Nephron (organoid): ENCODE measurements around the gene ARID3B.

ENCODE experiments used
- H3K27ac Mint-ChIP-seq, 3 experiments: 2 replicates each; pipeline ENCODE4 v1.8.0; 2020; ENCODE audit warnings: mixed read lengths in 3 of 3, mild to moderate bottlenecking in 2 of 3, moderate library complexity in 1 of 3
- H3K27me3 Mint-ChIP-seq: 2 replicates; pipeline ENCODE4 v1.8.0; 2021; ENCODE audit warnings: low read depth, mild to moderate bottlenecking, moderate library complexity, mixed read lengths
- H3K36me3 Mint-ChIP-seq: 2 replicates; pipeline ENCODE4 v1.8.0; 2020; ENCODE audit warnings: low read depth, mixed read lengths
- H3K4me1 Mint-ChIP-seq: 2 replicates; pipeline ENCODE4 v1.8.0; 2020; ENCODE audit warnings: mixed read lengths
- H3K4me3 Mint-ChIP-seq, 3 experiments: 2 replicates each; pipeline ENCODE4 v1.8.0; 2020; ENCODE audit warnings: mild to moderate bottlenecking in 3 of 3, mixed read lengths in 3 of 3, moderate library complexity in 2 of 3
- H3K9me3 Mint-ChIP-seq: 2 replicates; pipeline ENCODE4 v1.8.0; 2020; ENCODE audit warnings: mixed read lengths
- TF ChIP-seq, protein P1 (sequence below), 3 experiments: fragments of 200-600 bp; sonication (generic); IDR thresholded peaks; one replicate each; pipeline ENCODE4 v1.5.0; 2021; ENCODE audit warnings: antibody characterized with exemption in 3 of 3; ENCODE audit not compliant: unreplicated experiment in 3 of 3

ARID3B gene

DNA sequence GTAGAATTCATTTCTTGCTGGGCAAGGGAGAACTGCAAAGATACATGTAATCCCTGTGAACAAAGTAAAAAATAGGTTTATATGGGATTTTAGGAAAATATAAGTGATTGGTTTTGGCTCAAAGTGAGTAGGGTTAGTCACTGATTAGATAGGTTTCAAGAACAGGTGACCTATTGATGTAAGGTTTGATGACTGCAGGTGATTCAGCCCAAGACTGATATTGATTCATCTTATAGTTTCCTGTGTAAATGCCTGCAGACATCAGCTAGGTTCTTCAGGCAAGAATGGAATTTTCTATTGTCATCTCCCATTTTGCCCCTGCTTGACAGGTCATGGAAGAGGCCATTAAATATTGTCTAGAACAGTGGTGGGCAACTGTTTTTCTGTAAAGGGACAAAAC lies 23.9 kb upstream of the ARID3B start:
- Mint-ChIP-seq H3K9me3 (no peaks in the 10 kb centered on the region), H3K27me3 (peaks cover 4% of the 10 kb centered on the region), H3K36me3 (no peaks in the 10 kb centered on the region), H3K27ac (no peak overlapping the region), H3K4me3 (no peak overlapping the region), H3K4me1 (no peaks in the 10 kb centered on the region)
- TF ChIP-seq, protein P1, sequence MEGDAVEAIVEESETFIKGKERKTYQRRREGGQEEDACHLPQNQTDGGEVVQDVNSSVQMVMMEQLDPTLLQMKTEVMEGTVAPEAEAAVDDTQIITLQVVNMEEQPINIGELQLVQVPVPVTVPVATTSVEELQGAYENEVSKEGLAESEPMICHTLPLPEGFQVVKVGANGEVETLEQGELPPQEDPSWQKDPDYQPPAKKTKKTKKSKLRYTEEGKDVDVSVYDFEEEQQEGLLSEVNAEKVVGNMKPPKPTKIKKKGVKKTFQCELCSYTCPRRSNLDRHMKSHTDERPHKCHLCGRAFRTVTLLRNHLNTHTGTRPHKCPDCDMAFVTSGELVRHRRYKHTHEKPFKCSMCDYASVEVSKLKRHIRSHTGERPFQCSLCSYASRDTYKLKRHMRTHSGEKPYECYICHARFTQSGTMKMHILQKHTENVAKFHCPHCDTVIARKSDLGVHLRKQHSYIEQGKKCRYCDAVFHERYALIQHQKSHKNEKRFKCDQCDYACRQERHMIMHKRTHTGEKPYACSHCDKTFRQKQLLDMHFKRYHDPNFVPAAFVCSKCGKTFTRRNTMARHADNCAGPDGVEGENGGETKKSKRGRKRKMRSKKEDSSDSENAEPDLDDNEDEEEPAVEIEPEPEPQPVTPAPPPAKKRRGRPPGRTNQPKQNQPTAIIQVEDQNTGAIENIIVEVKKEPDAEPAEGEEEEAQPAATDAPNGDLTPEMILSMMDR (IDR thresholded peaks at IDR 0.05; ENCODE audit: unreplicated experiment in 3 of 3), result no peak

DNA sequence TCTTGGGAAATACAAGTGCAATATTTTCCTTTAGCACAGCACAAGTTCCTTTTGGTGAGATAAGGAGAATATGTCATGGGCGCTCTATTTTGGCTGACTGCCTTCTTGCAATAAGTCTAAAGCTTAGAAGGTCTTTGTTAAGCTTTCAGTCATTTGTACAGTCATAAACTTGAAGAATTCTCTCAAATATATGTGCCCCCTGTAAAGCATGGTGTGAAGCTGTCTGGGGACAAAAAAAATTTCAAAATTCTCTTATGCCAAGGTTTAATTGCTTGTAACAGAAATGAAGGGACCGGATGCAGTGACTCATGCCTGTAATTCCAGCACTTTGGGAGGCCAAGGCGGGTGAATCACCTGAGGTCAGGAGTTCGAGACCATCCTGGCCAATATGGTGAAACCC lies 21.7 kb upstream of the ARID3B start:
- Mint-ChIP-seq H3K27ac (no peak overlapping the region), H3K4me3 (no peak overlapping the region), H3K27me3 (no peaks in the 10 kb centered on the region), H3K9me3 (no peaks in the 10 kb centered on the region), H3K36me3 (no peaks in the 10 kb centered on the region), H3K4me1 (no peaks in the 10 kb centered on the region)
- TF ChIP-seq, protein P1 (IDR thresholded peaks at IDR 0.05; ENCODE audit: unreplicated experiment in 3 of 3), result no peak

DNA sequence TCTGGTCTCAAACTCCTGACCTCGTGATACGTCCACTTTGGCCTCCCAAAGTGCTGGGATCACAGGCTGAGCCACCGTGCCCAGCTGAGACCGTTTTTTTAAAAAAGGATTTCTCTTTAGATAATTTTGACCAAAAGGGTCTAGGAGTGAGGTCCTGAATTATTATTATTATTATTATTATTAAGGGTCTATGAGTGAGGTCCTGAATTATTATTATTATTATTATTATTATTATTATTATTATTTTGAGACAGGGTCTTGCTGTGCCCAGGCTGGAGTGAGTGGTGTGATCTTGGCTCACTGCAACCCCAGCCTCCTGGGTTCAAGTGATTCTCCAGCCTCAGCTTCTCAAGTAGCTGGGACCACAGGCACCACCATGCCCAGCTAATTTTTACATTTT lies 20.6 kb upstream of the ARID3B start:
- no peaks in the 10 kb centered on the region for H3K9me3 Mint-ChIP-seq
- TF ChIP-seq, protein P1 (IDR thresholded peaks at IDR 0.05; ENCODE audit: unreplicated experiment in 3 of 3), result no peak

DNA sequence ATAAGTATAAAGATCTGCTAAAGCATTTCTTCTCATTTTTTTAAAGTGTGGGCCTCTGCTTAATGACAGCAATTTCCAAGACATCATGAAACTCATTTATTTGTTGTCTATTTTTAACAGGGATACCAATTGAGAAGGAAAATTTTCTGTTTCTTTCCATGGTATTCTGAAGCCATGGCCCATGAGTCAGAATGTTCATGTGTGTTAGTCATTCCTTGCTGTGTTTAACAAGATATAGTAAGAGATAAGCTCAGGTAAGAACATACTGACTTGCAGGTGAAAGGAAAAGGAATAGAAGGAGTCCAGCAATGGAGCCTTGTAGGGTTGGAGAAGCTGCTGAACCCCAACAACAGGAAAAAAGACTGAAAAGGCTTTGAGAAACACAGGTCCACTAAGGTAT lies 17.0 kb upstream of the ARID3B start:
- no peaks in the 10 kb centered on the region for H3K9me3 Mint-ChIP-seq
- no peak overlapping the region for H3K4me3 Mint-ChIP-seq
- TF ChIP-seq, protein P1 (IDR thresholded peaks at IDR 0.05; ENCODE audit: unreplicated experiment in 3 of 3), result no peak
- H3K27ac Mint-ChIP-seq, result no peak overlapping the region
- H3K4me1 Mint-ChIP-seq, result no peaks in the 10 kb centered on the region
- H3K27me3 Mint-ChIP-seq, result no peaks in the 10 kb centered on the region
- H3K36me3 Mint-ChIP-seq, result no peaks in the 10 kb centered on the region

More for the DNA sequence above, 20.6 kb upstream of the ARID3B start:
- Mint-ChIP-seq H3K36me3 (no peaks in the 10 kb centered on the region), H3K27me3 (no peaks in the 10 kb centered on the region), H3K27ac (no peak overlapping the region), H3K4me1 (no peaks in the 10 kb centered on the region), H3K4me3 (no peak overlapping the region)

DNA sequence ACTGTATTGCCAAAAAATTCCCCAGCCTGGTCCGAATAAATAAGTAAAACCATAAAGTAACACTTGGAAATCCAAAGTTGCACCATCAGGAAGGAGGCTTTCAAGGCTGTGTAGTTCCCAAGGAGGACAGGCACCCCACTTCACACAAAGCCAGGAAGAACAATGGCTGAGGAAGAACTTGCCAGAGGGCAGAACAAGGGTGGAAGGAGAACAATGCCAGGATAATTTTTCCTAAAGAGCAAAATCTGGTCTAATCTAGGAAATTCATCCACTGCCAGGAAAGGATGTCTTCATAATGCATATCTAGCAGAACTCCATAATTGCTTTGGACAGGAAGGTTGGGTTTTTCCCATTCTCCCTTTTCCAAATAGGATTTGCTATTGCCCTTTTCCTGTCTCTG lies 15.7 kb upstream of the ARID3B start:
- Mint-ChIP-seq H3K4me1 (no peaks in the 10 kb centered on the region), H3K36me3 (no peaks in the 10 kb centered on the region), H3K27ac (no peak overlapping the region), H3K4me3 (no peak overlapping the region), H3K9me3 (no peaks in the 10 kb centered on the region), H3K27me3 (no peaks in the 10 kb centered on the region)
- TF ChIP-seq, protein P1 (IDR thresholded peaks at IDR 0.05; ENCODE audit: unreplicated experiment in 3 of 3), result no peak

DNA sequence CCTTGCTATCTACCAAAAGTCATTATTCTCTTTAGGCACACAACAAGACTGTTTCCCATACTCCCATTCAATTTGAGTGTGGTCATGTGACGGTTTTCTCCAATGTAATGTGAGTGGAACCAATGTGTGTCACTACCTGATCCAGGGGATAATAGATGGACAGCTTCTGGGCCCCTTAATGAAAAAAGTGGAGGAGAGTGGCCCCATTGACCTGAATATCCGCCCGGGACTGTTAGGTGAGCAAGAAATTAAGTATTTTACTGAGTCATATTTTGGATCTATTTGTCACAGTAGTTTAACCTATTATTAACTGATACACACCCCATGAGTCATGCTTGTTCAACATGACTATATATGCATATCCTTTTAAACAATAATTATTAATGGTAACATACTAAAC lies 15.1 kb upstream of the ARID3B start:
- Mint-ChIP-seq H3K4me1 (peaks cover 2% of the 10 kb centered on the region), H3K27ac (no peak overlapping the region), H3K9me3 (no peaks in the 10 kb centered on the region), H3K27me3 (no peaks in the 10 kb centered on the region), H3K4me3 (no peak overlapping the region), H3K36me3 (no peaks in the 10 kb centered on the region)
- TF ChIP-seq, protein P1 (IDR thresholded peaks at IDR 0.05; ENCODE audit: unreplicated experiment in 3 of 3), result no peak
